Liver (tissue), 3 donors: ENCODE results near the gene ROPN1B.
A peak's percentile ranks its signal among the peaks of the same experiment; 100 is the strongest.
"Not testable (repeated sequence)": the region's sequence is repeated elsewhere in the genome, so short reads cannot be mapped to it uniquely, and the experiment has no call there.

Experiments
- GABPA ChIP-seq, 2 donors: IDR thresholded peaks in 1 of 2; conservative IDR thresholded peaks in 1 of 2; 2 replicates each; pipeline ENCODE4 v1.6.1; 2016; ENCODE audit warnings: antibody characterized with exemption in 2 of 2, mild to moderate bottlenecking in 1 of 2, moderate library complexity in 1 of 2
- JUND ChIP-seq, 2 donors: IDR thresholded peaks; 2 replicates each; pipeline ENCODE4 v1.6.1; 2016; ENCODE audit warnings: antibody characterized with exemption in 2 of 2
- NR2F2 ChIP-seq: IDR thresholded peaks from 2 replicates; pipeline ENCODE4 v1.6.1; 2016; ENCODE audit warnings: antibody characterized with exemption
- RAD21 ChIP-seq, 2 donors: IDR thresholded peaks; 2 replicates each; pipeline ENCODE4 v1.6.1; 2016; ENCODE audit warnings: antibody characterized with exemption in 2 of 2, mild to moderate bottlenecking in 2 of 2
- RXRA ChIP-seq, 2 donors: IDR thresholded peaks; 2 replicates each; pipeline ENCODE4 v1.6.1; 2017 to 2018; ENCODE audit warnings: antibody characterized with exemption in 2 of 2, mild to moderate bottlenecking in 1 of 2
- TAF1 ChIP-seq: conservative IDR thresholded peaks from 2 replicates; pipeline ENCODE4 v1.6.1; 2016; ENCODE audit warnings: antibody characterized with exemption, mild to moderate bottlenecking
- YY1 ChIP-seq: IDR thresholded peaks from 2 replicates; pipeline ENCODE4 v1.6.1; 2016; ENCODE audit warnings: antibody characterized with exemption, mild to moderate bottlenecking
- TF ChIP-seq, protein P1 (sequence below): fragments of 150-350 bp; IDR thresholded peaks from 2 replicates; pipeline ENCODE4 v1.5.1; 2017; ENCODE audit warnings: improper control_type of control experiment, low read depth, low read length; ENCODE audit not compliant: missing input control
- TF ChIP-seq, protein P2 (sequence below): IDR thresholded peaks from 2 replicates; pipeline ENCODE4 v1.6.1; 2016; ENCODE audit warnings: antibody characterized with exemption, mild to moderate bottlenecking
- TF ChIP-seq, protein P3 (sequence below): IDR thresholded peaks from 2 replicates; pipeline ENCODE4 v1.6.1; 2016; ENCODE audit warnings: antibody characterized with exemption
- TF ChIP-seq, protein P4 (sequence below): IDR thresholded peaks from 2 replicates; pipeline ENCODE4 v1.6.1; 2016; ENCODE audit warnings: antibody characterized with exemption
- donor health status: healthy.
- donor health status: healthy.

DNA sequence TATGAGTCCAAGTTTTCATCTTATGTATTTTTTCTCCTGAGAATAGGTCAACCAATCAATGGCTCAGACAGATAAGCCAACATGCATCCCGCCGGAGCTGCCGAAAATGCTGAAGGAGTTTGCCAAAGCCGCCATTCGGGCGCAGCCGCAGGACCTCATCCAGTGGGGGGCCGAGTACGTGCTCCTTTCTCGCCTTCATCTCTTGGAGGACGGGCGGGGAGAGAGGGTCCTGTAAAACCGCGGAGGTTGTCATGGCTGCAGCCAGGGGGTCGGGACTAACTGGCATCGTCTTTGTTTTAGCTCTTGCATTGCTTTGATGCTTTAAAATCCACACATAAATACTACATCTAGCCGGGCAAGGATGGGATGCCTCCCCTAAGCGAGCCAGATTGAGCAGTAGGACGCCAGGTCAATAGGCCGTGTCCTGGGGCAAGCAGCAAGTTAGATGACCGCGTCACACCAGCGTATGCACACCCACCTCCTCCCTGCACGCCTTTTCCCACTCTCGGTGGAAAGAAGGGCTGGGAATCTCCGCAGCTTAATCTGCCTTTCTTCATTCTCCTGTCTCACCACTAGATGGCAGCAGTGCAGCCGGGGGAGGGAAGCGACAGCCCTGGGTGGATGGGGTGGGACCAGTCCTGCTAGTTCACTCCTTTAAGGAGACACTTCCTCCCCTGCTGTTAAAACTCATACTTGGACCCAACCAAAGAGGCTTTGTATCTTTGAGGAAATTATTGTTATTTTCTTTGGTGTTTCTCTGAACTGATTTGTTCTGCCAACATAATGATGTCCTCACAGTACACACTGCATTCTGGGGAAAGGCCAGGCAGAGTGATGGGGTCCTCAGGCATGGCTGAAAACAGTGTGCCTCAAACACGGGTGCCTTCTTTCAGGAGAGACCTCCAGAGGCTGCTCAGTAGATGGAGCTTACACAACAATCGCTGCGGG lies 3.3 kb downstream of the ROPN1B start:
- TF ChIP-seq, protein P1, sequence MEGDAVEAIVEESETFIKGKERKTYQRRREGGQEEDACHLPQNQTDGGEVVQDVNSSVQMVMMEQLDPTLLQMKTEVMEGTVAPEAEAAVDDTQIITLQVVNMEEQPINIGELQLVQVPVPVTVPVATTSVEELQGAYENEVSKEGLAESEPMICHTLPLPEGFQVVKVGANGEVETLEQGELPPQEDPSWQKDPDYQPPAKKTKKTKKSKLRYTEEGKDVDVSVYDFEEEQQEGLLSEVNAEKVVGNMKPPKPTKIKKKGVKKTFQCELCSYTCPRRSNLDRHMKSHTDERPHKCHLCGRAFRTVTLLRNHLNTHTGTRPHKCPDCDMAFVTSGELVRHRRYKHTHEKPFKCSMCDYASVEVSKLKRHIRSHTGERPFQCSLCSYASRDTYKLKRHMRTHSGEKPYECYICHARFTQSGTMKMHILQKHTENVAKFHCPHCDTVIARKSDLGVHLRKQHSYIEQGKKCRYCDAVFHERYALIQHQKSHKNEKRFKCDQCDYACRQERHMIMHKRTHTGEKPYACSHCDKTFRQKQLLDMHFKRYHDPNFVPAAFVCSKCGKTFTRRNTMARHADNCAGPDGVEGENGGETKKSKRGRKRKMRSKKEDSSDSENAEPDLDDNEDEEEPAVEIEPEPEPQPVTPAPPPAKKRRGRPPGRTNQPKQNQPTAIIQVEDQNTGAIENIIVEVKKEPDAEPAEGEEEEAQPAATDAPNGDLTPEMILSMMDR: peak; percentile 49
- TF ChIP-seq JUND (IDR thresholded peaks at IDR 0.05); GABPA (IDR thresholded peaks at IDR 0.05 in 1 of 2, conservative IDR thresholded peaks at IDR 0.05 in 1 of 2); RXRA (IDR thresholded peaks at IDR 0.05); TAF1; NR2F2; YY1: not testable (repeated sequence)
- TF ChIP-seq, protein P2, sequence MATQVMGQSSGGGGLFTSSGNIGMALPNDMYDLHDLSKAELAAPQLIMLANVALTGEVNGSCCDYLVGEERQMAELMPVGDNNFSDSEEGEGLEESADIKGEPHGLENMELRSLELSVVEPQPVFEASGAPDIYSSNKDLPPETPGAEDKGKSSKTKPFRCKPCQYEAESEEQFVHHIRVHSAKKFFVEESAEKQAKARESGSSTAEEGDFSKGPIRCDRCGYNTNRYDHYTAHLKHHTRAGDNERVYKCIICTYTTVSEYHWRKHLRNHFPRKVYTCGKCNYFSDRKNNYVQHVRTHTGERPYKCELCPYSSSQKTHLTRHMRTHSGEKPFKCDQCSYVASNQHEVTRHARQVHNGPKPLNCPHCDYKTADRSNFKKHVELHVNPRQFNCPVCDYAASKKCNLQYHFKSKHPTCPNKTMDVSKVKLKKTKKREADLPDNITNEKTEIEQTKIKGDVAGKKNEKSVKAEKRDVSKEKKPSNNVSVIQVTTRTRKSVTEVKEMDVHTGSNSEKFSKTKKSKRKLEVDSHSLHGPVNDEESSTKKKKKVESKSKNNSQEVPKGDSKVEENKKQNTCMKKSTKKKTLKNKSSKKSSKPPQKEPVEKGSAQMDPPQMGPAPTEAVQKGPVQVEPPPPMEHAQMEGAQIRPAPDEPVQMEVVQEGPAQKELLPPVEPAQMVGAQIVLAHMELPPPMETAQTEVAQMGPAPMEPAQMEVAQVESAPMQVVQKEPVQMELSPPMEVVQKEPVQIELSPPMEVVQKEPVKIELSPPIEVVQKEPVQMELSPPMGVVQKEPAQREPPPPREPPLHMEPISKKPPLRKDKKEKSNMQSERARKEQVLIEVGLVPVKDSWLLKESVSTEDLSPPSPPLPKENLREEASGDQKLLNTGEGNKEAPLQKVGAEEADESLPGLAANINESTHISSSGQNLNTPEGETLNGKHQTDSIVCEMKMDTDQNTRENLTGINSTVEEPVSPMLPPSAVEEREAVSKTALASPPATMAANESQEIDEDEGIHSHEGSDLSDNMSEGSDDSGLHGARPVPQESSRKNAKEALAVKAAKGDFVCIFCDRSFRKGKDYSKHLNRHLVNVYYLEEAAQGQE: not testable (repeated sequence)
- TF ChIP-seq, protein P3, sequence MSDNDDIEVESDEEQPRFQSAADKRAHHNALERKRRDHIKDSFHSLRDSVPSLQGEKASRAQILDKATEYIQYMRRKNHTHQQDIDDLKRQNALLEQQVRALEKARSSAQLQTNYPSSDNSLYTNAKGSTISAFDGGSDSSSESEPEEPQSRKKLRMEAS: not testable (repeated sequence)
- TF ChIP-seq, protein P4, sequence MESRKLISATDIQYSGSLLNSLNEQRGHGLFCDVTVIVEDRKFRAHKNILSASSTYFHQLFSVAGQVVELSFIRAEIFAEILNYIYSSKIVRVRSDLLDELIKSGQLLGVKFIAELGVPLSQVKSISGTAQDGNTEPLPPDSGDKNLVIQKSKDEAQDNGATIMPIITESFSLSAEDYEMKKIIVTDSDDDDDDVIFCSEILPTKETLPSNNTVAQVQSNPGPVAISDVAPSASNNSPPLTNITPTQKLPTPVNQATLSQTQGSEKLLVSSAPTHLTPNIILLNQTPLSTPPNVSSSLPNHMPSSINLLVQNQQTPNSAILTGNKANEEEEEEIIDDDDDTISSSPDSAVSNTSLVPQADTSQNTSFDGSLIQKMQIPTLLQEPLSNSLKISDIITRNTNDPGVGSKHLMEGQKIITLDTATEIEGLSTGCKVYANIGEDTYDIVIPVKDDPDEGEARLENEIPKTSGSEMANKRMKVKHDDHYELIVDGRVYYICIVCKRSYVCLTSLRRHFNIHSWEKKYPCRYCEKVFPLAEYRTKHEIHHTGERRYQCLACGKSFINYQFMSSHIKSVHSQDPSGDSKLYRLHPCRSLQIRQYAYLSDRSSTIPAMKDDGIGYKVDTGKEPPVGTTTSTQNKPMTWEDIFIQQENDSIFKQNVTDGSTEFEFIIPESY: not testable (repeated sequence)
- peak; percentile 72 to 78 for TF ChIP-seq RAD21 (IDR thresholded peaks at IDR 0.05)
